HCT116 (cell line): ENCODE results near the gene SEC14L3.

Source experiments
- CEBPB ChIP-seq: IDR thresholded peaks from 2 replicates; pipeline ENCODE4 v1.6.1; 2012; ENCODE audit warnings: low read depth
- CTCF ChIP-seq, 3 experiments: fragments of 200-600 bp in 1 of 3; sonication (generic) in 1 of 3; IDR thresholded peaks in 2 of 3; conservative IDR thresholded peaks in 1 of 3; 2 replicates each; pipeline ENCODE4 v1.5.1; 2012 to 2017; ENCODE audit warnings: low read depth in 2 of 3, low read length in 2 of 3, antibody characterized with exemption in 1 of 3, borderline replicate concordance in 1 of 3, control low read depth in 1 of 3, mild to moderate bottlenecking in 1 of 3, mixed read lengths in 1 of 3, mixed run types in 1 of 3, moderate library complexity in 1 of 3; ENCODE audit not compliant: insufficient read depth in 1 of 3
- EGR1 ChIP-seq: IDR thresholded peaks from 2 replicates; pipeline ENCODE4 v1.6.1; 2012; ENCODE audit warnings: low read depth
- EZH2 ChIP-seq: fragments of 200-600 bp; sonication (generic); IDR thresholded peaks from 2 replicates; pipeline ENCODE4 v1.6.1; 2017; ENCODE audit warnings: antibody characterized with exemption, mixed run types
- MAX ChIP-seq: IDR thresholded peaks from 2 replicates; pipeline ENCODE4 v1.6.1; 2012
- POLR2A ChIP-seq: IDR thresholded peaks from 2 replicates; pipeline ENCODE4 v1.7.0; 2011; ENCODE audit warnings: borderline replicate concordance; ENCODE audit not compliant: insufficient read depth, insufficient read length; ENCODE audit errors: extremely low read depth
- POLR2AphosphoS5 ChIP-seq: IDR thresholded peaks from 2 replicates; pipeline ENCODE4 v1.6.1; 2011; ENCODE audit warnings: mild to moderate bottlenecking, low read depth, low read length, moderate library complexity
- RAD21 ChIP-seq: IDR thresholded peaks from 2 replicates; pipeline ENCODE4 v1.6.1; 2012; ENCODE audit warnings: low read depth, mild to moderate bottlenecking
- REST ChIP-seq: IDR thresholded peaks from 2 replicates; pipeline ENCODE4 v1.6.1; 2012; ENCODE audit warnings: low read depth
- SRF ChIP-seq: IDR thresholded peaks from 2 replicates; pipeline ENCODE4 v1.6.1; 2012; ENCODE audit warnings: low read depth
- ZFX ChIP-seq: fragments of 450-650 bp; IDR thresholded peaks from 2 replicates; pipeline ENCODE4 v1.6.1; 2017

- no peak for TF ChIP-seq MAX
- TF ChIP-seq CTCF (IDR thresholded peaks at IDR 0.05 in 2 of 3, conservative IDR thresholded peaks at IDR 0.05 in 1 of 3; ENCODE audit: borderline replicate concordance in 1 of 3, insufficient read depth in 1 of 3, low read depth in 2 of 3, low read length in 2 of 3): no peak
- no peak for TF ChIP-seq POLR2A
- no peak for TF ChIP-seq EGR1
- TF ChIP-seq EZH2: no peak
- TF ChIP-seq REST: no peak
- no peak for TF ChIP-seq RAD21
- TF ChIP-seq ZFX: no peak
- TF ChIP-seq SRF: no peak
- no peak for TF ChIP-seq POLR2AphosphoS5
- no peak for TF ChIP-seq CEBPB
Measured at GRCh38 chr22:30506507-30506968, 34.7 kb upstream of the SEC14L3 start.
